B cell (primary cell): ENCODE results near the gene TBCA.

Source experiments
- EZH2 ChIP-seq: IDR thresholded peaks from 2 replicates; pipeline ENCODE4 v1.6.1; 2012; ENCODE audit warnings: borderline replicate concordance, low read depth, mild to moderate bottlenecking, moderate library complexity, low read length; ENCODE audit not compliant: insufficient read depth, poor library complexity, severe bottlenecking
- TF ChIP-seq, protein P1 (sequence below): fragments of 200-600 bp; IDR thresholded peaks from one replicate; pipeline ENCODE4 v1.8.0; 2022; ENCODE audit warnings: antibody characterized with exemption, mild to moderate bottlenecking

DNA sequence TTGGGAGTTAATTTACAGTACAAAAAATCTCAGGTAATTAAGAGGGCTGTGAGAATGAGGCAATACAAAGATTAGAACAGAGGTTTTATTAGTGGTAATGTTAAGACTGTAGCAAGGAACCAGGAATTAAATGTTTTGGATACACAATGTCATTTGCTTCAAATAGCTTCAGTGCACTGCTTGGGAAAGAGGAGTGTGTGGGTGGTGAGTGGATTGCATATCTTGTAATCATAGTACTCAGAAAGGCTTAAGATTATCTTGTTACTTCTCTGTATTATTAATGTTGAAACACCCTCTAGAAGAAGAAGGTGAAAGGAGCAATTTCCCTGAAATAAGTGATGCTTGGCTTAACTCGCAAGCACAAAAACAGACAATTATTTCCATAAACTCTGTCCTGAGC is 21.0 kb upstream of the TBCA start:
- TF ChIP-seq EZH2 = no peak
- TF ChIP-seq, protein P1, sequence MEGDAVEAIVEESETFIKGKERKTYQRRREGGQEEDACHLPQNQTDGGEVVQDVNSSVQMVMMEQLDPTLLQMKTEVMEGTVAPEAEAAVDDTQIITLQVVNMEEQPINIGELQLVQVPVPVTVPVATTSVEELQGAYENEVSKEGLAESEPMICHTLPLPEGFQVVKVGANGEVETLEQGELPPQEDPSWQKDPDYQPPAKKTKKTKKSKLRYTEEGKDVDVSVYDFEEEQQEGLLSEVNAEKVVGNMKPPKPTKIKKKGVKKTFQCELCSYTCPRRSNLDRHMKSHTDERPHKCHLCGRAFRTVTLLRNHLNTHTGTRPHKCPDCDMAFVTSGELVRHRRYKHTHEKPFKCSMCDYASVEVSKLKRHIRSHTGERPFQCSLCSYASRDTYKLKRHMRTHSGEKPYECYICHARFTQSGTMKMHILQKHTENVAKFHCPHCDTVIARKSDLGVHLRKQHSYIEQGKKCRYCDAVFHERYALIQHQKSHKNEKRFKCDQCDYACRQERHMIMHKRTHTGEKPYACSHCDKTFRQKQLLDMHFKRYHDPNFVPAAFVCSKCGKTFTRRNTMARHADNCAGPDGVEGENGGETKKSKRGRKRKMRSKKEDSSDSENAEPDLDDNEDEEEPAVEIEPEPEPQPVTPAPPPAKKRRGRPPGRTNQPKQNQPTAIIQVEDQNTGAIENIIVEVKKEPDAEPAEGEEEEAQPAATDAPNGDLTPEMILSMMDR = no peak
